Measurements from ENCODE around the gene MRI1. TPM values are rescaled to one million over a fixed set of nuclear protein-coding genes. Genes with fewer than 3 reads are reported as not detected.

MRI1 gene
- total RNA-seq, 3 donors from 2014 or later: 45.9 to 72.4 (median 71.4) TPM

DNA sequence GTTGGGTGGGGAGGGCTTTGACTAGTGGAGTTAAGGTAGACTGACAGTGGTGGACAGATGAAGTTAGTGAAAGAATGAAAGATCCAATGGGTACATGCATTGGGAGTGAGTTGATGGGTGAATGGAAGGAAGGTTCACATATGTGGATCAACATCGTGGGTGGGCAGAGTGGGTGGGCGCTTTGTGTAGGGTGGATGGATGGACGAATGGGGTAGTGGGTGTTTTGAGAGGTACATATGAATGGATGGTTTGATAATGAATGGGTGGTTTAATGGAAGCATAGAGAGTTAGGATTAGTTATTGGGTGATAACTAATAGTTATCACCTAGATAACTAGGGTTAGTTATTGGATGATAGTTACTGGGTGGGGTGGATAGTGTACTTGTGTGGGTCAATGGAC, 42.4 kb downstream of the MRI1 start:
- H3K4me3 ChIP-seq: no peak overlapping the region
- H3K36me3 ChIP-seq: no peaks in the 10 kb centered on the region
- no peaks in the 10 kb centered on the region for H3K4me1 ChIP-seq
- TF ChIP-seq, protein P1, sequence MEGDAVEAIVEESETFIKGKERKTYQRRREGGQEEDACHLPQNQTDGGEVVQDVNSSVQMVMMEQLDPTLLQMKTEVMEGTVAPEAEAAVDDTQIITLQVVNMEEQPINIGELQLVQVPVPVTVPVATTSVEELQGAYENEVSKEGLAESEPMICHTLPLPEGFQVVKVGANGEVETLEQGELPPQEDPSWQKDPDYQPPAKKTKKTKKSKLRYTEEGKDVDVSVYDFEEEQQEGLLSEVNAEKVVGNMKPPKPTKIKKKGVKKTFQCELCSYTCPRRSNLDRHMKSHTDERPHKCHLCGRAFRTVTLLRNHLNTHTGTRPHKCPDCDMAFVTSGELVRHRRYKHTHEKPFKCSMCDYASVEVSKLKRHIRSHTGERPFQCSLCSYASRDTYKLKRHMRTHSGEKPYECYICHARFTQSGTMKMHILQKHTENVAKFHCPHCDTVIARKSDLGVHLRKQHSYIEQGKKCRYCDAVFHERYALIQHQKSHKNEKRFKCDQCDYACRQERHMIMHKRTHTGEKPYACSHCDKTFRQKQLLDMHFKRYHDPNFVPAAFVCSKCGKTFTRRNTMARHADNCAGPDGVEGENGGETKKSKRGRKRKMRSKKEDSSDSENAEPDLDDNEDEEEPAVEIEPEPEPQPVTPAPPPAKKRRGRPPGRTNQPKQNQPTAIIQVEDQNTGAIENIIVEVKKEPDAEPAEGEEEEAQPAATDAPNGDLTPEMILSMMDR (IDR thresholded peaks at IDR 0.05): no peak
- TF ChIP-seq POLR2A (IDR thresholded peaks at IDR 0.05) (no peak), POLR2AphosphoS5 (IDR thresholded peaks at IDR 0.05) (no peak)
- intact Hi-C loops (cut with DNase I; ENCODE audit: low total_unique reads): no loop called here
- H3K27me3 ChIP-seq: no peaks in the 10 kb centered on the region
- no peak for DNase-seq (ENCODE audit: low spot score in 2 of 2)
- no peak overlapping the region for H3K27ac ChIP-seq
- H3K9me3 ChIP-seq: no peaks in the 10 kb centered on the region

DNA sequence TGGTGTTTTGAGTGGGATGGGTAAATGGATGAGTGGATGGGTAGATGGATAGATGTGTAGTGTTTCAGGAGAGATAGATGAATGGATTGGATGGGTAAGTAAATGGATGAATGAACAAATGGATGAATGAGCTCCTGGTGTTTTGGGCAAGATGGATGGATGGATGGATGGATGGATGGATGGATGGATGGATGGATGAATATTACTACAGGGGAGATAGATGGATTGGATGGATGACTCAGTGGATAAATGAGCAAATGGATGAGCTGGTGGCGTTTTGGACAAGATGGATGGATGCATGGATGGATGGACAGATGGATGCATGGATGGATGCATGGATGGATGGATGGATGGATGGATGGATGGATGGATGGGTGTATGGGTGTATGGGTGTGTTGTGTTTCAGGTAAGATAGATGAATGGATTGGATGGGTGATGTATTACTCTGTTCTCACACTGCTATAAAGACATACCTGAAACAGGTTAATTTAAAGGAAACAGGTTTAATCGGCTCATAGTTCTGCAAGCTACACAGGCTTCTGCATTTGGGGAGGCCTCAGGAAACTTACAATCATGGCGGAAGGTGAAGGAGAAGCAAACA, 43.2 kb downstream of the MRI1 start:
- H3K27ac ChIP-seq: no peak overlapping the region
- TF ChIP-seq, protein P1 (IDR thresholded peaks at IDR 0.05): no peak
- no peaks in the 10 kb centered on the region for H3K27me3 ChIP-seq
- no peak overlapping the region for H3K4me3 ChIP-seq
- H3K9me3 ChIP-seq: no peaks in the 10 kb centered on the region
- intact Hi-C loops (cut with DNase I; ENCODE audit: low total_unique reads): no loop called here
- no peaks in the 10 kb centered on the region for H3K36me3 ChIP-seq
- no peaks in the 10 kb centered on the region for H3K4me1 ChIP-seq
- no peak for DNase-seq (ENCODE audit: low spot score in 2 of 2)

DNA sequence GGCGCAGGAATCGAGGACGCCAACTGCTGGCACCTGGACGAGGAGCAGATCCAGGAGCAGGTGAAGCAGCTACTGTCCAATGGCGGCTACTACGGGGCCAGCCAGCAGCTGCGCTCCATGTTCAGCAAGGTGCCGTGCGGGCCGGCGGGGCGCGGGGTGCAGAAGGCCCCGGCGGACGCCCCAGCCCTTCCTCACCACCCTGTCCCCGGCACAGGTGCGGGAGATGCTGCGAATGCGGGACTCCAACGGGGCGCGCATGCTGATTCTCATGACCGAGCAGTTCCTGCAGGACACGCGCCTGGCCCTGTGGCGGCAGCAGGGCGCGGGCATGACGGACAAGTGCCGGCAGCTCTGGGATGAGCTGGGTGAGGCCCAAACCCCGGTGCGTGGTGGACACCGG, 44.5 kb downstream of the MRI1 start:
- no peak for DNase-seq (ENCODE audit: low spot score in 2 of 2)
- no peak for TF ChIP-seq POLR2AphosphoS5 (IDR thresholded peaks at IDR 0.05)
- TF ChIP-seq, protein P1 (IDR thresholded peaks at IDR 0.05): no peak
- TF ChIP-seq POLR2A (IDR thresholded peaks at IDR 0.05): no peak
- H3K4me3 ChIP-seq: no peak overlapping the region
- no peaks in the 10 kb centered on the region for H3K4me1 ChIP-seq
- intact Hi-C loops (cut with DNase I; ENCODE audit: low total_unique reads): no loop called here
- no peaks in the 10 kb centered on the region for H3K9me3 ChIP-seq
- no peaks in the 10 kb centered on the region for H3K36me3 ChIP-seq
- H3K27ac ChIP-seq: no peak overlapping the region
- no peaks in the 10 kb centered on the region for H3K27me3 ChIP-seq

DNA sequence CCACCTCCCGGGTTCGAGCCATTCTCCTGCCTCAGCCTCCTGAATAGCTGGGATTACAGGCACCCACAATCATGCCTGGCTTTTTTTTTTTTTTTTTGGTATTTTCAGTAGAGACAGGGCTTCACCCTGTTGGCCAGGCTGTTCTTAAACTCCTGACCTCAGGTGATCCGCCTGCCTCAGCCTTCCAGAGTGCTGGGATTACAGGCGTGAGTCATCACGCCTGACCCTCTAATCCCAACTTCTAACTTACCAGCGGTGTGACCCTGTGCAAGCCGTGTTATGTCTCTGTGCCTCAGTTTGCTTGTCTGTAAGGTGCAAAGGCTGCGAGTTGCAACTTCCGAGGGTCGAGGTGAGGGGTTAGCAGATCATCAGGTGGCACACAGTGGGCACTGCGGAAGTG, 48.2 kb downstream of the MRI1 start:
- Histone ChIP-seq H3K4me3 (no peak overlapping the region), H3K9me3 (no peaks in the 10 kb centered on the region), H3K36me3 (no peaks in the 10 kb centered on the region), H3K27ac (no peak overlapping the region), H3K27me3 (no peaks in the 10 kb centered on the region), H3K4me1 (no peaks in the 10 kb centered on the region)
- no peak for TF ChIP-seq POLR2AphosphoS5 (IDR thresholded peaks at IDR 0.05)
- TF ChIP-seq, protein P1 (IDR thresholded peaks at IDR 0.05): no peak
- no peak for TF ChIP-seq POLR2A (IDR thresholded peaks at IDR 0.05)
- DNase-seq (ENCODE audit: low spot score in 2 of 2): no peak
- intact Hi-C loops (cut with DNase I; ENCODE audit: low total_unique reads): no loop called here

DNA sequence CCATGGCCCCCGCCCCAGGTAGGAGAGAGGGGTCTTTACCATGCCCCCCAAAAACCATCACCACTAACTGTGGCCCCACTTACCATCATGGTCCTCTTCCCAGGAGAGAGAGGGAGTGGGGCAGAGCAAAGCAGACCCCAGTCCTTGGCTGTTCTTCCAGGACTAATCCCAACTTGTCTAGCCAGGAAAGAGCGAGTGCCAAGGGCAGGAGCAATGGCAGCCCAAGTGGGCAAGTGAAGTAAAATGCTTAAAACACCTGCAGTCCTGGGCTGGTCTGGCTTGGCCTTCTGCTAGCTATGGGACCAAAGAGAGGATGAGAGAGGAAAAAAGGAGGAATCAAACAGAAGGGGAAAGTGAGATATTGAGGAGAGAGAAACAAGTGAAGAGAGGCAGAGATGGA, 48.8 kb downstream of the MRI1 start:
- TF ChIP-seq POLR2AphosphoS5 (IDR thresholded peaks at IDR 0.05): no peak
- intact Hi-C loops (cut with DNase I; ENCODE audit: low total_unique reads): no loop called here
- Histone ChIP-seq H3K4me1 (no peaks in the 10 kb centered on the region), H3K27ac (no peak overlapping the region), H3K36me3 (no peaks in the 10 kb centered on the region), H3K4me3 (no peak overlapping the region), H3K9me3 (no peaks in the 10 kb centered on the region), H3K27me3 (no peaks in the 10 kb centered on the region)
- no peak for DNase-seq (ENCODE audit: low spot score in 2 of 2)

DNA sequence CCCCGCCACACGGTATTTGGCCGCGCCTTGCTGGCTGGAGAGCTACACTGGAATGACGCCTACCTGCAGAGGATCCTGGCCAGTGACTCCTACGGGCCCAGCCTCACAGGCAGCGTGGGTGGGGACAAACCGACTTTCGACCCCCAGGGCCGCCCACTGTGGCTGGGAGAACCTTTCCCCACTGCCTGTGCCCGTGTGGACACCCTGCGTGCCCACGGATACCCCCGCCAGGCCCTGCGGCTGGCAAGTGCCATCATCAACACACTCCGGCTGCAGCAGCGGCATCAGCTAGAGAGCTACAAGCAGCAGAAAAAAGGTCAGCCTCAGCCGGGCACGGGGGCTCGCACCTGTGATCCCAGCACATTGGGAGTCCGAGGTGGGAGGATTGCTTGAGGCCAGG, 50.2 kb downstream of the MRI1 start:
- TF ChIP-seq POLR2A (IDR thresholded peaks at IDR 0.05): no peak
- TF ChIP-seq, protein P1 (IDR thresholded peaks at IDR 0.05): no peak
- TF ChIP-seq POLR2AphosphoS5 (IDR thresholded peaks at IDR 0.05): no peak
- intact Hi-C loops (cut with DNase I; ENCODE audit: low total_unique reads): no loop called here
- Histone ChIP-seq H3K36me3 (no peaks in the 10 kb centered on the region), H3K27ac (no peak overlapping the region), H3K27me3 (no peaks in the 10 kb centered on the region), H3K9me3 (no peaks in the 10 kb centered on the region), H3K4me3 (no peak overlapping the region), H3K4me1 (no peaks in the 10 kb centered on the region)
- DNase-seq (ENCODE audit: low spot score in 2 of 2): no peak

Measured in breast epithelium (tissue), 4 donors.